ENCODE results near the gene RRM2. TPM values are rescaled to one million over a fixed set of nuclear protein-coding genes. Genes with fewer than 3 reads are reported as not detected.

RRM2 gene
- total RNA-seq, 6 donors from 2014 or later = 2.1 to 12.9 (median 3.2) TPM

- no peak overlapping the region for H3K4me3 ChIP-seq
- no peaks in the 10 kb centered on the region for H3K9me3 ChIP-seq
- no peak for TF ChIP-seq EP300 (IDR thresholded peaks at IDR 0.05)
- TF ChIP-seq POLR2AphosphoS5 (IDR thresholded peaks at IDR 0.05) = no peak
- TF ChIP-seq POLR2A (IDR thresholded peaks at IDR 0.05) = no peak
- no peak for TF ChIP-seq CTCF (IDR thresholded peaks at IDR 0.05)
- no peak overlapping the region for H3K27ac ChIP-seq
- H3K36me3 ChIP-seq = no peaks in the 10 kb centered on the region
- H3K4me1 ChIP-seq = no peaks in the 10 kb centered on the region
- H3K27me3 ChIP-seq = no peaks in the 10 kb centered on the region
- 96 to 98% methylated on average over 10 of the region's 10 CpGs for WGBS, 2 donors
- DNase-seq (no peak), ATAC-seq (ENCODE audit: low FRiP score in 2 of 2) (no peak)
Observed at GRCh38 chr2:10175441-10175840, 52.9 kb downstream of the RRM2 start.

- DNase-seq = no peak
- Histone ChIP-seq H3K36me3 (no peaks in the 10 kb centered on the region), H3K9me3 (no peaks in the 10 kb centered on the region), H3K27me3 (no peaks in the 10 kb centered on the region), H3K27ac (no peak overlapping the region), H3K4me3 (no peak overlapping the region), H3K4me1 (no peaks in the 10 kb centered on the region)
- TF ChIP-seq CTCF (IDR thresholded peaks at IDR 0.05) (no peak), POLR2A (IDR thresholded peaks at IDR 0.05) (no peak), POLR2AphosphoS5 (IDR thresholded peaks at IDR 0.05) (no peak), EP300 (IDR thresholded peaks at IDR 0.05) (no peak)
- ATAC-seq (ENCODE audit: low FRiP score in 2 of 2) = no peak
- 86 to 96% methylated on average over 7 of the region's 7 CpGs for WGBS, 2 donors
Observed at GRCh38 chr2:10178751-10179150, 56.2 kb downstream of the RRM2 start.

- H3K4me3 ChIP-seq = no peak overlapping the region
- H3K9me3 ChIP-seq = no peaks in the 10 kb centered on the region
- no peaks in the 10 kb centered on the region for H3K4me1 ChIP-seq
- no peak for TF ChIP-seq EP300 (IDR thresholded peaks at IDR 0.05)
- no peak for TF ChIP-seq POLR2A (IDR thresholded peaks at IDR 0.05)
- no peak for TF ChIP-seq CTCF (IDR thresholded peaks at IDR 0.05)
- no peak for TF ChIP-seq POLR2AphosphoS5 (IDR thresholded peaks at IDR 0.05)
- no peaks in the 10 kb centered on the region for H3K27me3 ChIP-seq
- H3K27ac ChIP-seq = no peak overlapping the region
- no peaks in the 10 kb centered on the region for H3K36me3 ChIP-seq
- no peak for ATAC-seq (ENCODE audit: low FRiP score in 2 of 2)
- DNase-seq = no peak
- 74 to 88% methylated on average over 3 of the region's 3 CpGs for WGBS, 2 donors
Observed at GRCh38 chr2:10179422-10179821, 56.9 kb downstream of the RRM2 start.

- Histone ChIP-seq H3K4me3 (no peak overlapping the region), H3K4me1 (no peaks in the 10 kb centered on the region), H3K9me3 (no peaks in the 10 kb centered on the region), H3K36me3 (no peaks in the 10 kb centered on the region), H3K27me3 (no peaks in the 10 kb centered on the region), H3K27ac (no peak overlapping the region)
- ATAC-seq (ENCODE audit: low FRiP score in 2 of 2) (no peak), DNase-seq (no peak)
- 88 to 96% methylated on average over 7 of the region's 7 CpGs for WGBS, 2 donors
- TF ChIP-seq EP300 (IDR thresholded peaks at IDR 0.05) = no peak
- no peak for TF ChIP-seq CTCF (IDR thresholded peaks at IDR 0.05)
- TF ChIP-seq POLR2AphosphoS5 (IDR thresholded peaks at IDR 0.05) = no peak
- no peak for TF ChIP-seq POLR2A (IDR thresholded peaks at IDR 0.05)
Observed at GRCh38 chr2:10180229-10180628, 57.7 kb downstream of the RRM2 start.

Small RNAs within 50 kb of the gene (small RNA-seq; reads per million reads assigned to genes)
- gene RF00410 (0 reads per million in 4 donors), gene RF00568 (0 reads per million in 4 donors)

Other genes with a start within 250 kb of the RRM2 start
- 10 to 100 TPM in 3 of 6 donors, 1 to 10 TPM in 3; 4.3 to 18.0 (median 10.1) TPM for gene GRHL1, start 171.0 kb upstream of the RRM2 start, total RNA-seq
- 10 to 100 TPM; 14.3 to 38.7 (median 23.4) TPM for gene KLF11, start 79.2 kb upstream of the RRM2 start, total RNA-seq
- 1 to 10 TPM; 1.0 to 8.2 (median 5.6) TPM for gene CYS1, start 42.3 kb upstream of the RRM2 start, total RNA-seq
- gene HPCAL1, start 180.2 kb downstream of the RRM2 start, total RNA-seq = 100 to 1,000 TPM; 131 to 481 (median 261) TPM

Measured in upper lobe of left lung (tissue), 6 donors.